Measurements from ENCODE around the gene ANKRD2. TPM values are rescaled to one million over a fixed set of nuclear protein-coding genes. Genes with fewer than 3 reads are reported as not detected.

ANKRD2 gene
- total RNA-seq, 1 experiment from 2014 or later: not detected

GRCh38 chr10:97590748-97591495 is 18.3 kb downstream of the ANKRD2 start:
- H3K9me3 ChIP-seq (ENCODE audit: low read length): no peaks in the 10 kb centered on the region
- H3K27ac ChIP-seq (ENCODE audit: low read length): no peak overlapping the region
- no peak overlapping the region for H3K9ac ChIP-seq (ENCODE audit: low read length)
- no peak overlapping the region for H3K4me3 ChIP-seq (ENCODE audit: low read length)
- no peak overlapping the region for H2AFZ ChIP-seq (ENCODE audit: low read length)
- DNase-seq: no peak
- no peaks in the 10 kb centered on the region for H3K79me2 ChIP-seq (ENCODE audit: low read length)
- H3K9me2 ChIP-seq (replicated peaks; ENCODE audit: insufficient read depth, low read length): no peaks in the 10 kb centered on the region
- H3K27me3 ChIP-seq (ENCODE audit: low read length): no peaks in the 10 kb centered on the region
- H3K4me2 ChIP-seq (ENCODE audit: low read depth, low read length, poor library complexity, severe bottlenecking): no peak overlapping the region
- no peaks in the 10 kb centered on the region for H3K36me3 ChIP-seq (ENCODE audit: insufficient read depth, low read length)
- H3K4me1 ChIP-seq (ENCODE audit: low read length): no peaks in the 10 kb centered on the region; the same call in 1 of the 2 replicates
- H4K20me1 ChIP-seq (ENCODE audit: insufficient read depth, low read depth, low read length): no peaks in the 10 kb centered on the region

- Histone ChIP-seq H3K9ac (ENCODE audit: low read length) (no peak overlapping the region), H3K36me3 (ENCODE audit: insufficient read depth, low read length) (no peaks in the 10 kb centered on the region), H4K20me1 (ENCODE audit: insufficient read depth, low read depth, low read length) (no peaks in the 10 kb centered on the region), H3K79me2 (ENCODE audit: low read length) (no peaks in the 10 kb centered on the region), H3K4me2 (ENCODE audit: low read depth, low read length, poor library complexity, severe bottlenecking) (no peak overlapping the region), H3K4me3 (ENCODE audit: low read length) (no peak overlapping the region), H3K4me1 (ENCODE audit: low read length) (no peaks in the 10 kb centered on the region; the same call in 1 of the 2 replicates), H3K27me3 (ENCODE audit: low read length) (no peaks in the 10 kb centered on the region), H3K9me3 (ENCODE audit: low read length) (no peaks in the 10 kb centered on the region), H3K9me2 (replicated peaks; ENCODE audit: insufficient read depth, low read length) (no peaks in the 10 kb centered on the region), H3K27ac (ENCODE audit: low read length) (no peak overlapping the region), H2AFZ (ENCODE audit: low read length) (no peak overlapping the region)
- DNase-seq: no peak
Observed at GRCh38 chr10:97593421-97593820, 20.8 kb downstream of the ANKRD2 start.

- Histone ChIP-seq H3K9me2 (replicated peaks; ENCODE audit: insufficient read depth, low read length) (no peaks in the 10 kb centered on the region), H2AFZ (ENCODE audit: low read length) (no peak overlapping the region), H3K36me3 (ENCODE audit: insufficient read depth, low read length) (no peaks in the 10 kb centered on the region), H3K27me3 (ENCODE audit: low read length) (no peaks in the 10 kb centered on the region), H3K4me2 (ENCODE audit: low read depth, low read length, poor library complexity, severe bottlenecking) (no peak overlapping the region), H4K20me1 (ENCODE audit: insufficient read depth, low read depth, low read length) (no peaks in the 10 kb centered on the region), H3K4me1 (ENCODE audit: low read length) (no peaks in the 10 kb centered on the region), H3K9me3 (ENCODE audit: low read length) (no peaks in the 10 kb centered on the region), H3K4me3 (ENCODE audit: low read length) (no peak overlapping the region), H3K79me2 (ENCODE audit: low read length) (no peaks in the 10 kb centered on the region), H3K27ac (ENCODE audit: low read length) (no peak overlapping the region), H3K9ac (ENCODE audit: low read length) (no peak overlapping the region)
- no peak for DNase-seq
Observed at GRCh38 chr10:97596101-97597082, 23.8 kb downstream of the ANKRD2 start.

GRCh38 chr10:97597778-97598177 is 25.2 kb downstream of the ANKRD2 start:
- Histone ChIP-seq H2AFZ (ENCODE audit: low read length) (no peak overlapping the region), H3K4me3 (ENCODE audit: low read length) (no peak overlapping the region), H4K20me1 (ENCODE audit: insufficient read depth, low read depth, low read length) (no peaks in the 10 kb centered on the region), H3K36me3 (ENCODE audit: insufficient read depth, low read length) (no peaks in the 10 kb centered on the region), H3K9me2 (replicated peaks; ENCODE audit: insufficient read depth, low read length) (no peaks in the 10 kb centered on the region), H3K27ac (ENCODE audit: low read length) (no peak overlapping the region), H3K9me3 (ENCODE audit: low read length) (no peaks in the 10 kb centered on the region), H3K27me3 (ENCODE audit: low read length) (no peaks in the 10 kb centered on the region), H3K9ac (ENCODE audit: low read length) (no peak overlapping the region), H3K4me2 (ENCODE audit: low read depth, low read length, poor library complexity, severe bottlenecking) (no peak overlapping the region), H3K4me1 (ENCODE audit: low read length) (no peaks in the 10 kb centered on the region), H3K79me2 (ENCODE audit: low read length) (no peaks in the 10 kb centered on the region)
- no peak for DNase-seq

- Histone ChIP-seq H4K20me1 (ENCODE audit: insufficient read depth, low read depth, low read length) (no peaks in the 10 kb centered on the region), H3K27me3 (ENCODE audit: low read length) (no peaks in the 10 kb centered on the region), H3K4me2 (ENCODE audit: low read depth, low read length, poor library complexity, severe bottlenecking) (no peak overlapping the region), H3K27ac (ENCODE audit: low read length) (no peak overlapping the region), H3K9me2 (replicated peaks; ENCODE audit: insufficient read depth, low read length) (no peaks in the 10 kb centered on the region), H3K79me2 (ENCODE audit: low read length) (no peaks in the 10 kb centered on the region), H2AFZ (ENCODE audit: low read length) (no peak overlapping the region), H3K4me3 (ENCODE audit: low read length) (no peak overlapping the region), H3K9me3 (ENCODE audit: low read length) (no peaks in the 10 kb centered on the region), H3K36me3 (ENCODE audit: insufficient read depth, low read length) (no peaks in the 10 kb centered on the region), H3K4me1 (ENCODE audit: low read length) (no peaks in the 10 kb centered on the region), H3K9ac (ENCODE audit: low read length) (no peak overlapping the region)
- no peak for DNase-seq
Observed at GRCh38 chr10:97598407-97599271, 26.1 kb downstream of the ANKRD2 start.

- H3K27ac ChIP-seq (ENCODE audit: low read length): no peak overlapping the region
- H3K9ac ChIP-seq (ENCODE audit: low read length): no peak overlapping the region
- H3K9me2 ChIP-seq (replicated peaks; ENCODE audit: insufficient read depth, low read length): no peaks in the 10 kb centered on the region
- H3K4me1 ChIP-seq (ENCODE audit: low read length): no peaks in the 10 kb centered on the region
- no peak for DNase-seq
- H3K4me3 ChIP-seq (ENCODE audit: low read length): no peak overlapping the region
- H3K27me3 ChIP-seq (ENCODE audit: low read length): no peaks in the 10 kb centered on the region
- H3K79me2 ChIP-seq (ENCODE audit: low read length): no peaks in the 10 kb centered on the region
- no peaks in the 10 kb centered on the region for H3K36me3 ChIP-seq (ENCODE audit: insufficient read depth, low read length)
- no peak overlapping the region for H3K4me2 ChIP-seq (ENCODE audit: low read depth, low read length, poor library complexity, severe bottlenecking)
- no peak overlapping the region for H2AFZ ChIP-seq (ENCODE audit: low read length)
- H3K9me3 ChIP-seq (ENCODE audit: low read length): no peaks in the 10 kb centered on the region
- H4K20me1 ChIP-seq (ENCODE audit: insufficient read depth, low read depth, low read length): no peaks in the 10 kb centered on the region
Observed at GRCh38 chr10:97599272-97599619, 26.7 kb downstream of the ANKRD2 start.

GRCh38 chr10:97600616-97601015 is 28.0 kb downstream of the ANKRD2 start:
- Histone ChIP-seq H3K4me2 (ENCODE audit: low read depth, low read length, poor library complexity, severe bottlenecking) (no peak overlapping the region), H3K4me1 (ENCODE audit: low read length) (no peaks in the 10 kb centered on the region), H3K36me3 (ENCODE audit: insufficient read depth, low read length) (no peaks in the 10 kb centered on the region), H3K4me3 (ENCODE audit: low read length) (no peak overlapping the region), H4K20me1 (ENCODE audit: insufficient read depth, low read depth, low read length) (no peaks in the 10 kb centered on the region), H3K9me2 (replicated peaks; ENCODE audit: insufficient read depth, low read length) (no peaks in the 10 kb centered on the region), H2AFZ (ENCODE audit: low read length) (no peak overlapping the region), H3K27me3 (ENCODE audit: low read length) (no peaks in the 10 kb centered on the region), H3K27ac (ENCODE audit: low read length) (no peak overlapping the region), H3K9ac (ENCODE audit: low read length) (no peak overlapping the region), H3K9me3 (ENCODE audit: low read length) (no peaks in the 10 kb centered on the region), H3K79me2 (ENCODE audit: low read length) (no peaks in the 10 kb centered on the region)
- no peak for DNase-seq
